PC-3 (cell line): ENCODE measurements around the gene ZNF740. TPM values are rescaled to one million over a fixed set of nuclear protein-coding genes. Genes with fewer than 3 reads are reported as not detected.
A peak's percentile ranks its signal among the peaks of the same experiment; 100 is the strongest.

Source experiments
- ATAC-seq: fragments of 200-7000 bp; cut with Tn5 transposase; 2 replicates; pipeline ENCODE4 v1.9.1; 2020; ENCODE audit warnings: mild to moderate bottlenecking, moderate library complexity
- BruUV-seq: library from RNA; stranded (reverse); fragments of 400-500 nt; replicated peaks from 2 replicates; lab custom pipeline; 2021; lab: Mats Ljungman, UMichigan
- CTCF ChIA-PET: fragments of 300-600 bp; sonication (Branson Sonifier 250); formaldehyde crosslinking; loops from one replicate; lab custom pipeline; 2022; ENCODE audit warnings: antibody characterized with exemption; lab: Charles Lee
- POLR2A ChIA-PET: fragments of 300-600 bp; sonication (Branson Sonifier 250); formaldehyde crosslinking; loops from one replicate; lab custom pipeline; 2022; ENCODE audit warnings: antibody characterized with exemption; ENCODE audit not compliant: unreplicated experiment; lab: Charles Lee
- DNase-seq: peaks from one replicate; pipeline ENCODE4 v3.0.0-alpha.2; 2015
- H2AFZ ChIP-seq: fragments of 300-600 bp; sonication (generic); 2 replicates; pipeline ENCODE4 v1.6.0; 2016; ENCODE audit warnings: antibody characterized with exemption, low read length
- H3F3A ChIP-seq: fragments of 300-600 bp; sonication (generic); one replicate; pipeline ENCODE4 v1.6.0; 2017; ENCODE audit warnings: antibody characterized with exemption, low read length, control low read depth, mild to moderate bottlenecking; ENCODE audit not compliant: unreplicated experiment
- H3K27ac ChIP-seq: fragments of 300-600 bp; sonication (generic); 2 replicates; pipeline ENCODE4 v1.5.1; 2016; ENCODE audit warnings: mild to moderate bottlenecking, low read length
- H3K27me3 ChIP-seq: fragments of 300-600 bp; sonication (generic); 2 replicates; pipeline ENCODE4 v1.6.1; 2016; ENCODE audit warnings: low read length, mixed read lengths
- H3K36me3 ChIP-seq: fragments of 300-600 bp; sonication (generic); 2 replicates; pipeline ENCODE4 v1.6.1; 2016; ENCODE audit warnings: low read depth, mixed run types, low read length, mixed read lengths
- H3K4me1 ChIP-seq: fragments of 300-600 bp; sonication (generic); 2 replicates; pipeline ENCODE4 v1.5.1; 2016; ENCODE audit warnings: low read length; ENCODE audit not compliant: insufficient read depth
- H3K4me2 ChIP-seq: fragments of 300-600 bp; sonication (generic); 2 replicates; pipeline ENCODE4 v1.6.0; 2016; ENCODE audit warnings: low read length
- H3K4me3 ChIP-seq: fragments of 300-600 bp; sonication (generic); 2 replicates; pipeline ENCODE4 v1.5.1; 2016; ENCODE audit warnings: mild to moderate bottlenecking, low read length, mixed read lengths
- H3K79me2 ChIP-seq: fragments of 300-600 bp; sonication (generic); 2 replicates; pipeline ENCODE4 v1.6.1; 2017; ENCODE audit warnings: low read length, mixed read lengths
- H3K9ac ChIP-seq: fragments of 300-600 bp; sonication (generic); 2 replicates; pipeline ENCODE4 v1.6.0; 2016; ENCODE audit warnings: mild to moderate bottlenecking, low read length
- H3K9me2 ChIP-seq: fragments of 300-600 bp; sonication (generic); replicated peaks from 2 replicates; pipeline ENCODE4 v1.6.1; 2016; ENCODE audit warnings: mixed run types, low read length, mixed read lengths
- H3K9me3 ChIP-seq: fragments of 300-600 bp; sonication (generic); 2 replicates; pipeline ENCODE4 v1.6.1; 2016; ENCODE audit warnings: low read length, mixed read lengths
- H4K20me1 ChIP-seq: fragments of 300-600 bp; sonication (generic); 2 replicates; pipeline ENCODE4 v1.6.1; 2016; ENCODE audit warnings: low read length, mixed read lengths
- EZH2 ChIP-seq: fragments of 300-600 bp; sonication (generic); IDR thresholded peaks from one replicate; pipeline ENCODE4 v1.6.1; 2017; ENCODE audit warnings: antibody characterized with exemption, mild to moderate bottlenecking, low read length; ENCODE audit not compliant: unreplicated experiment
- EZH2phosphoT487 ChIP-seq: fragments of 300-600 bp; sonication (generic); IDR thresholded peaks from 2 replicates; pipeline ENCODE4 v1.6.1; 2018; ENCODE audit warnings: mild to moderate bottlenecking, antibody characterized with exemption, low read length, borderline replicate concordance
- intact Hi-C: fragments of 100-400 bp; cut with micrococcal nuclease; formaldehyde crosslinking; loops from 2 replicates; pipeline ENCODE4 v1.9.0; 2023
- total RNA-seq: library from RNA; depleted of rRNA; stranded (reverse); fragments of >200 nt; gene quantifications from 2 replicates; pipeline ENCODE4 v1.2.3, GENCODE V29; 2014
- TF ChIP-seq, protein P1 (sequence below): fragments of 300-600 bp; sonication (generic); conservative IDR thresholded peaks from 2 replicates; pipeline ENCODE4 v1.5.1; 2017; ENCODE audit warnings: antibody characterized with exemption, low read depth, mild to moderate bottlenecking, low read length

The ZNF740 gene
- total RNA-seq, 1 experiment from 2014 or later = 12.3 TPM

GRCh38 chr12:53224061-53224896 lies 43.8 kb downstream of the ZNF740 start:
- DNase-seq (peak; percentile 61), ATAC-seq (no peak)
- intact Hi-C loops = no loop called here
- Histone ChIP-seq H4K20me1 (no peaks in the 10 kb centered on the region), H3K4me3 (no peak overlapping the region), H3K27ac (peak overlapping the region; percentile 21), H3F3A (no peaks in the 10 kb centered on the region), H3K36me3 (no peaks in the 10 kb centered on the region; the same call in 1 of the 2 replicates), H3K9me3 (no peaks in the 10 kb centered on the region), H3K9me2 (no peaks in the 10 kb centered on the region), H3K79me2 (peaks cover 33% of the 10 kb centered on the region), H2AFZ (no peak overlapping the region), H3K9ac (no peak overlapping the region), H3K4me1 (peaks cover 34% of the 10 kb centered on the region), H3K27me3 (no peaks in the 10 kb centered on the region), H3K4me2 (peak overlapping the region; percentile 52)
- no TSS peak for BruUV-seq
- POLR2A ChIA-PET = no interaction called here
- CTCF ChIA-PET = no interaction called here
- TF ChIP-seq, protein P1, sequence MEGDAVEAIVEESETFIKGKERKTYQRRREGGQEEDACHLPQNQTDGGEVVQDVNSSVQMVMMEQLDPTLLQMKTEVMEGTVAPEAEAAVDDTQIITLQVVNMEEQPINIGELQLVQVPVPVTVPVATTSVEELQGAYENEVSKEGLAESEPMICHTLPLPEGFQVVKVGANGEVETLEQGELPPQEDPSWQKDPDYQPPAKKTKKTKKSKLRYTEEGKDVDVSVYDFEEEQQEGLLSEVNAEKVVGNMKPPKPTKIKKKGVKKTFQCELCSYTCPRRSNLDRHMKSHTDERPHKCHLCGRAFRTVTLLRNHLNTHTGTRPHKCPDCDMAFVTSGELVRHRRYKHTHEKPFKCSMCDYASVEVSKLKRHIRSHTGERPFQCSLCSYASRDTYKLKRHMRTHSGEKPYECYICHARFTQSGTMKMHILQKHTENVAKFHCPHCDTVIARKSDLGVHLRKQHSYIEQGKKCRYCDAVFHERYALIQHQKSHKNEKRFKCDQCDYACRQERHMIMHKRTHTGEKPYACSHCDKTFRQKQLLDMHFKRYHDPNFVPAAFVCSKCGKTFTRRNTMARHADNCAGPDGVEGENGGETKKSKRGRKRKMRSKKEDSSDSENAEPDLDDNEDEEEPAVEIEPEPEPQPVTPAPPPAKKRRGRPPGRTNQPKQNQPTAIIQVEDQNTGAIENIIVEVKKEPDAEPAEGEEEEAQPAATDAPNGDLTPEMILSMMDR = peak; percentile 39; the same call in 1 of the 2 replicates
- no peak for TF ChIP-seq EZH2

- H3K4me2 ChIP-seq = peak overlapping the region; percentile 52
- no peak overlapping the region for H3K4me3 ChIP-seq
- H4K20me1 ChIP-seq = no peaks in the 10 kb centered on the region
- DNase-seq = no peak
- peaks cover 42% of the 10 kb centered on the region for H3K4me1 ChIP-seq
- no peaks in the 10 kb centered on the region for H3K9me2 ChIP-seq
- TF ChIP-seq EZH2phosphoT487 = no peak
- TF ChIP-seq, protein P1 = no peak
- TF ChIP-seq EZH2 = no peak
- intact Hi-C loops = no loop called here
- BruUV-seq = no TSS peak
- H3K27ac ChIP-seq = peak overlapping the region; percentile 21
- CTCF ChIA-PET = no interaction called here
- POLR2A ChIA-PET = no interaction called here
- ATAC-seq = no peak
- no peaks in the 10 kb centered on the region; the same call in 1 of the 2 replicates for H3K36me3 ChIP-seq
- H3K9ac ChIP-seq = no peak overlapping the region
- no peaks in the 10 kb centered on the region for H3F3A ChIP-seq
- peaks cover 33% of the 10 kb centered on the region for H3K79me2 ChIP-seq
- no peaks in the 10 kb centered on the region for H3K27me3 ChIP-seq
- no peak overlapping the region for H2AFZ ChIP-seq
- no peaks in the 10 kb centered on the region for H3K9me3 ChIP-seq
Measured at GRCh38 chr12:53224897-53225634, 44.5 kb downstream of the ZNF740 start.
